Vagina (tissue), 2 donors: ENCODE results near the gene SNX13.

Experiments used
- POLR2AphosphoS5 ChIP-seq, 2 donors: sonication (generic); formaldehyde crosslinking; IDR thresholded peaks; one replicate each; pipeline ENCODE4 v1.9.0; 2017; ENCODE audit warnings: antibody characterized with exemption in 2 of 2, mild to moderate bottlenecking in 2 of 2, low read depth in 1 of 2; ENCODE audit not compliant: insufficient read depth in 1 of 2
- TF ChIP-seq, protein P1 (sequence below), 3 experiments: fragments of 450-650 bp in 2 of 3; fragments of 200-600 bp in 1 of 3; sonication (generic) in 1 of 3; IDR thresholded peaks; one replicate each; pipeline ENCODE4 v1.5.1; 2017 to 2019; ENCODE audit warnings: antibody characterized with exemption in 3 of 3, mild to moderate bottlenecking in 2 of 3, moderate library complexity in 2 of 3

DNA sequence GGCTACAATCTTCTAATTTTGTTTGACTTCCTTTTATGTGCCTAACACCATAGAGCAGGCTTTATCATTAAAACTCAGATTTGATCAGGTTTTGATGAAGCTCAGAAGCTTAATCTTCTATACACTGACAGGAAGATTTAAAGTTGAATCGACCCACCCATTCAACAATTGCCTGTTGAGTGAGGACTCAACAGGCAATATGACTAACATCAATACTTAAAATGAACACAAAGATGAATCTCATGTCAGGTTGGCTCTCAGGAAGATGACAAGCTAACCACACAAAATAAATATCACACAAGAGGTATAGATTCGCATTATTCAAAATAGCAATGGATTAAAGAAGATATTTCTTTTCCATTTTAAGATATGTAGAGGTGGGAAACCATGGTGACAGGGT, 36.7 kb upstream of the SNX13 start:
- TF ChIP-seq, protein P1, sequence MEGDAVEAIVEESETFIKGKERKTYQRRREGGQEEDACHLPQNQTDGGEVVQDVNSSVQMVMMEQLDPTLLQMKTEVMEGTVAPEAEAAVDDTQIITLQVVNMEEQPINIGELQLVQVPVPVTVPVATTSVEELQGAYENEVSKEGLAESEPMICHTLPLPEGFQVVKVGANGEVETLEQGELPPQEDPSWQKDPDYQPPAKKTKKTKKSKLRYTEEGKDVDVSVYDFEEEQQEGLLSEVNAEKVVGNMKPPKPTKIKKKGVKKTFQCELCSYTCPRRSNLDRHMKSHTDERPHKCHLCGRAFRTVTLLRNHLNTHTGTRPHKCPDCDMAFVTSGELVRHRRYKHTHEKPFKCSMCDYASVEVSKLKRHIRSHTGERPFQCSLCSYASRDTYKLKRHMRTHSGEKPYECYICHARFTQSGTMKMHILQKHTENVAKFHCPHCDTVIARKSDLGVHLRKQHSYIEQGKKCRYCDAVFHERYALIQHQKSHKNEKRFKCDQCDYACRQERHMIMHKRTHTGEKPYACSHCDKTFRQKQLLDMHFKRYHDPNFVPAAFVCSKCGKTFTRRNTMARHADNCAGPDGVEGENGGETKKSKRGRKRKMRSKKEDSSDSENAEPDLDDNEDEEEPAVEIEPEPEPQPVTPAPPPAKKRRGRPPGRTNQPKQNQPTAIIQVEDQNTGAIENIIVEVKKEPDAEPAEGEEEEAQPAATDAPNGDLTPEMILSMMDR (IDR thresholded peaks at IDR 0.05), result no peak
- TF ChIP-seq POLR2AphosphoS5 (IDR thresholded peaks at IDR 0.05; ENCODE audit: insufficient read depth in 1 of 2, low read depth in 1 of 2), result no peak
